Cerebellar cortex (tissue), 1 donor: ENCODE data around the gene EVI2B.
"Not testable (repeated sequence)": the region's sequence is repeated elsewhere in the genome, so short reads cannot be mapped to it uniquely, and the experiment has no call there.

Source experiments
- DNase-seq: peaks from one replicate; pipeline ENCODE4 v3.0.0-alpha.2; 2015; ENCODE audit warnings: low spot score

The EVI2B gene

DNA sequence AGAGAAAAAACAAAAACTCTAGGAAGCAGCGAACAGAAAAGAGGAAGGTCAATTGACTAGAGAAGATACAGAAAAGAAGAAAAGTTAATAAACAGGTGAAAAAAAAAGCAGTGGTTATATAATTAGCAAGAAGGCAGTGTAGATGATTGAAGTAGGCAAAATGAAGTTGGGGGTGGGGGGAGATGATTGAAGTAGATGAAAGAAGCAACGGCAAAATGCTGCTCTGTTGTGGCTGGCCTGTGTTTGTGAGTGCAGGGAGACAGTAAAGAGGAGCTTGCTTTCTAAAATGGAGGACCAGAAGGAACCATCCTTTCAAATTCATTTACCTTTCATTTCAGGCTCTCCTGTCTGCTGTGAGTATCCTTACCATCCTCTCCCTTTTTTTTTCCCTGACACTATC, 3.6 kb downstream of the EVI2B start:
- DNase-seq, result no peak

DNA sequence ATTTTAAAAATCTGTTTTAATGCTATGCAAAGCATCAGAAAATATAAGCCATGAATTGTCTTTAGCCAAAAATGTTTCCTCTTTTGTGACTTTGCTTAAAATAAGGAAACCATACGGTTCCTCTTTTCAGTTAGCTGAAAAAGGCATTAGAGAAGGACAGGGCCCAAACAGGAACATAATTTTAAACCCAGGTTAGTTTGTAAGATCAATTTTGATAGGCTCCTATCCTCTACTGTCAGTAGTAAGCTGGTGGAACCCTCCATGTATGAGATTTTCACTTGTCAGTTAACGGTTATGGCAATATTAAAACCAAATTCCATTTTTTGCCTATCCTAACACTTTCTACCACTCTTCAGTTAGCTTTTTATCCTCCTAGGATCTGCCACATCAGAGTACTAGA, 4.3 kb downstream of the EVI2B start:
- DNase-seq, result no peak

DNA sequence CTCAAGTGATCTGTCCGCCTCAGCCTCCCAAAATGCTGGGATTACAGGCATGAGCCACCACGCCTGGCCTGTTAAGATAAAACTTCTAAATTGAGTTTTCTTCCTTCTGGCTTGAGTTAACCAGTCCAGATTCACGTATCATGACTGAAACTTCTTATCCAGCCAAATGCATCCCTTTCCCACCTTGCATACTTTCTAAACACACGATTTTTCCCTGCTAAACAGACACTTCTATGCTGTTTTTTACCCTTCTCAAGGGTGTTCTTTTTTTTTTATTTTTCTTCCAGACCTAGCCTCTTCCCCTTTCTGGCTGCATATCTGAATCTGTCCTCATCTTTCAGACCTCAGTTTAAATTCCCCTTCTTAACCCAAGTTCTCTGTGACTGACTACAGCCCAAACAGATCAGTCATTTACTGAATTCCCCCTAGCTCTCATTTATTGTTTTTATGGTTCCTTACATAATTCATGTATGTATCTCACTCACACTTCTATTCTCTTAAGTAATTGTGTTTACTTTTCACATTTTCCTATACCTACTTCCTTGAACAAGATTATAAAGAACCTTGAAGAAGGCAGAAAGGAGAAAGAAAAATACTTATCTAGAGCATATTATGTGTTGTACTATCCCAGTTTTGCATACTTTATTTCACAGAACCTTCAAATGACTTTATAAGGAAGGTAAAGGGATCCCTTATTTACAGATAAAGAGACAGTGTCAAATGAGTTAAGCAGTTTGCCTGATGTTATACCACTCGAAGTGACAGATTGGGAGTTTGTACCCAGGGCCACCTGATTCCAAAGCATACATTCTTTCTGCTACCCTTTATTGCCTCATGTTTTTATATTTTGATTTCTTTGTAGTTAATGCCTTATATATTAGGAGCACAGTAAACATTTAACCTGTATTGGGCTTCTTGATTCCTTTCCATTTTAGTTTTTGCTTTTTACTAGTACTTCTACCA, 5.2 kb downstream of the EVI2B start:
- DNase-seq, result no peak

GRCh38 chr17:31307640-31308039, 6.2 kb downstream of the EVI2B start:
- DNase-seq, result no peak

DNA sequence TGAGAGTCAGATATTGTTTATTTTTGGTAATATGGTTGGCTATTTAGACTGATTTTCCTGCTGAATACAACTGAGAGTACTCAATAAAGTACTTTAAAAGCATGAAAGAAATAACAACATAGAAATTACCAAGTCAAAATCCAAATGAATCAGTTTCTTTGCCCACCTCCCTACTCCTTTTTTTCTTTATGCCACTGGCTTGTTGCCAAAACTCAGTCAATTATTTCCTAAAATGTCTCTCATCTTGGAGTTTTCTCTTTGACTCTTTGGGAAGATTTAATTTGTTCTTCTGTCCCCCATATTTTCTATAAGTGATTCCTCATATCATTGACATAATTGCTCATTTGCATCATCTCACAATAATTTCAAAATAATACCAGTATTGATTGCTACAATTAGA, 14.2 kb downstream of the EVI2B start:
- no peak for DNase-seq

- peak; percentile 85 for DNase-seq
These were observed 16.8 kb downstream of the EVI2B start, which contains the start of gene OMG for GRCh38 chr17:31297090-31297489. Gene OMG, minus strand, starts transcription at chr17:31297239. Its CDS starts 908 bp downstream, at chr17:31296331.

DNA sequence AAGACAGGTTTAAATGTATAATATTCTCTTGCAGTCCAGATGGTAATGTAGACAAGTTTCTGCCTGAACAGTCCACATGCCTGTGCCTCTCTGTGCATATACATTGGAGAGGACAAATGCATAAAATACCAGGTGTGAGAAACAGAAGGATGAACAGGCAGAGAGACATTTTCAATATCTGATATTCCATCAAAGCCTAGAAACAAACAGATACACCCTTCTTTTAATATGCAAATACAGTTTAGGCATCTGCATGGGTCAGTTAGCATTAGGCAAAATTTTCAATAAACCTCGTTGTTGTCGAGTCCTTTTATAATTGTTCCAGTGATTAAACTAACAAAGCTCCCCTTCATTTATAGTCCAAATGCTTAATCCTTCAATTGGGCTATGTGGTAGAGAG, 17.7 kb downstream of the EVI2B start:
- DNase-seq, result peak; percentile 46

GRCh38 chr17:31295489-31295871, 18.4 kb downstream of the EVI2B start:
- peak; percentile 19 for DNase-seq

DNA sequence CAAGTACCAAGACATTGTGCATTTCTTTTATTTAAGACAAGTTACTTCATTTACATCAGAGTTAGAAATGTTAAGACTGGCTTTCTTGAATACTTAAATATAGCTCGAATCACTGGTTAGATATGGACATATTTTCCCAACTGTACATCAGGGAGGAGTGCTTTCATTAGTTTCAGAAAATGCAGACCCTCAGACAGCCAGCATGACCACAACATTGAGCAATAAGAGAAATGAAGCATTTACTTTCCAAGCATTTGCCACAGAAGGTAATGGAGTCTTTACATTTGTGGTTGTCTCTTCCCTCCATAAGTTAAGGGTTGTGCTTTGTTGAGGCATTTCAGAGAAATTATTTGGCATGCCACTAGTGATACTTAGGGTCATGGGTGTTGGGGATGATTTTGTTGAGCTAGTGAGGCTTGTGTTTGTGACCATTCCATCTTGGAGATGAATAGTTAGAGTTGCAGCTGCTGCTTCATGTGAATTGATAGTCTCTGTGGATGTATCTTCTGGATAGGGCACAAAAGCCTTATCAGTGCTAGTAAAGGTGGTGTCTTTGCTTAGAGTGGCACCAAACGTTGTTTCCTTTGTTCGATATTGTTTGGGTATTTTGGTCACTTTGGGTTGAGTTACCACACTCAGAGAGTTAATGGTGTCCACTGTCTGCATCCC, 18.9 kb downstream of the EVI2B start:
- no peak for DNase-seq

- peak; percentile 24 for DNase-seq
These were observed 19.6 kb downstream of the EVI2B start for GRCh38 chr17:31294231-31294630.

- DNase-seq, result no peak
These were observed 20.3 kb downstream of the EVI2B start for GRCh38 chr17:31293581-31293980.

DNA sequence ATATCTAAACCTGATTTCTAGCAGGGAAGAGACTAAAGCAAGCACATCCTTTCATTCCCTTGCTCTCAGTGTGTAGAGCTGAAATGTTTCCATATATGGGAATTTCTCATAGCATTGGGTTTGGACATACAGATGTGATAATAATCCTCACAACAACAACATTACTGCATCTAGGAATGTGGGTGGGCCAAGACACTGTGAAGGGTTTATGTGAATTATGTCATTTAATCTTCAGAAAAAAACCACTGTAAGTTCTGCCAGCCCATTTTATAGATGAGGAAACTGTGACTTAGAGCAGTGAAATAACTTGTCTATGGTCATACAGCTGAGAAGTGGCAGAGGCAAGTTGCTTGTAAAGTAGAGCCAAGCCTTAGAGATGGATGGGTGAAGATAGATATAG, 22.0 kb downstream of the EVI2B start:
- no peak for DNase-seq

- no peak for DNase-seq
These were observed 24.1 kb downstream of the EVI2B start for GRCh38 chr17:31289790-31290189.

DNA sequence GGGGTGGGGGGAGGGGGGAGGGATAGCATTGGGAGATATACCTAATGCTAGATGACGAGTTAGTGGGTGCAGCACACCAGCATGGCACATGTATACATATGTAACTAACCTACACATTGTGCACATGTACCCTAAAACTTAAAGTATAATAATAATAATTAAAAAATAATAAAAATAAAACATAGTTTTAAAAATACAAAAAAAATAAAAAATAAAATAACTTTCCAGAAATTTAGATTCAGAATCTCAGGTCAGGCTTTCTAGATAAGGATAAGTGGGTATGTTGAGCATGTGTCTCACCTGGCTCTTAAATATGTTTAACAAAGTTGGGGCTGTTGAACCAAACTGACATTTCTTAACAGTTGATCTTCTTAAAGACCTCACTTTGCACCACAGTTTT, 25.9 kb downstream of the EVI2B start:
- not testable (repeated sequence) for DNase-seq

GRCh38 chr17:31286587-31286986, 27.3 kb downstream of the EVI2B start:
- no peak for DNase-seq

DNA sequence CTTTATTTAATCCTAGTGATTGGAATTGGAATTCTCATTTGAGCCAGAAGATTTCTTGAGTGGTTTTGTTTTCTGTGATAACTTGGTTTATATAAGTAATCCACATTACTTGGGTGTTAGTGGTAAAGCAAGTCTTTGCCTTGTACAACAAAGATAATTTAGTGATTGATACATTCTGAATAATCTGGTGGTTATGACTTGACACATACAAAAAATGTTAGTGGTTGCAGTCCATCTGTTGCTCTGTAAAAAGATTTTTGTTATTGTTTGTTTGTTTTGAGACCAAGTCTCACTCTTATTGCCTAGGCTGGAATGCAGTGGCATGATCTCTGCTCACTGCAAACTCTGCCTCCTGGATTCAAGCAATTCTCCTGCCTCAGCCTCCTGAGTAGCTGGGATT, 30.0 kb downstream of the EVI2B start:
- DNase-seq, result no peak

DNA sequence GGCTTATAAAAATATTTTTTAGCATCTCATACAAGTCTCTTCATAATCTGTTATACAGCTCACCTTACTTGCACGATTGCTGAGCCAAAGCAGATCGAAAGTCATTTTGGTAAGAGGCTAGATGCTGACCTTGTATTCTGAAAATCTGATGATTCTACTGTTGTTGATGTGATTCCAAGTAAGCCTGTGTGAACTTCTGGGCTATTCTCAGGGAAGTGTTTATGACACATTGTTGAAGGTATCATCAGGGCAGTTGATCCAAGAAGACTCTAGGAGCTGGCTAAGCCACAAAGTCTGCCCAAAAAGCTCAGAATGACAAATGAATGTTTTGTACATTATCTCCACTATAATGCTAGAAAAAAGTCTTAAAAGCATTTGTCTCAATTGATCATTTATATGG, 32.8 kb downstream of the EVI2B start:
- DNase-seq, result no peak

DNA sequence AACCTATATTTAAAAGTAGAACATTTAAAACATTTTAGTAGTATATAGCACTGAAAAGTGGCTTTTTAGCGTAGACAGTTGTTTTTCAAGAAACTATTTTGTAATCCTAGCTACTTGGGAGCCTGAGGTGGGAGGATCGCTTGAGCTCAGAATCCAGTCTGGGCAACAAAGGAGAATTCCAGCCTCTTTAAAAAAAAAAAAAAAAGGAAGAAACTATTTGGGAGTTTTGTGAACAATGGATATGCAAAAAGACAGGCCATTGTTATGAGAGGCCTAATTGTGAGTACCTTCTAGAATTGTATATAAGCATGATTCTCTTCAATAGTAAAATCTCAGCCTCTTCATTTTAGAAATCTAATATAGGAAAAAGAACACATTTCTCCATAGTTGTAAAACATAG, 34.5 kb downstream of the EVI2B start:
- DNase-seq, result no peak

DNA sequence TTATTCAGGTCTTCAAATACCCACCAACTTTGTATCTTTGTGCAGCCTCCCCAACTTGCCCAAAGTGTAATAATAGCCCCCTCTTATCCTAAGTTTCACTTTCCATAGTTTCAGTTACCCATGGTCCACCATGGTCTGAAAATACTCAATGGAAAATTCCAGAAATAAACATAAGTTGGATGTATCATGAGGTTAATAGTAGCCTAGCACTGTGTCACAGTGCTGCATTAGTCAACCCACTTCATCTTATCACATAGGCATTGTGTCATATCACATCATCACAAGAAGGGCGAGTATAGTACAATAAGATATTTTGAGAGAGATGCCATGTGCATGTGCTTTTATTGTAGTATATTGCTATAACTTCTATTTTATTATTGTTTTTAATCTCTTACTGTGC, 38.7 kb downstream of the EVI2B start:
- no peak for DNase-seq

DNA sequence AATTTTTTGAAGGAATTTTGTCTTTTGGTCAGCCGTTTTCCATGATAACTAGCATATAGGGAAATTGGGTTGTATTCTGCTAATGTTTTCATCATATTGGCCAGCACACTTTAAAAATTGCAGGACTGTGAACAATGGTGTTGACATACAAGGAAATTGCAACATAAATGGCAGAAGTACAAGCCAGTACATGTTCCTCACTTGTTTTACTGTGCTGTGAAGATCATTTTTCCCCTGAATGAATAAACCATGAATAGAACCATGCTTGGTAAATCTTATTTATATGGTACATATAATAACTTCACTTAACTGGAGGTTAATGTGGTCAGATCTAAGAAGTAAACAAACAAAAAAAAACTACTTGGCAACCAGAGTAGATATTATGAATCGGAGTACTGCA, 39.6 kb downstream of the EVI2B start:
- DNase-seq, result no peak

DNA sequence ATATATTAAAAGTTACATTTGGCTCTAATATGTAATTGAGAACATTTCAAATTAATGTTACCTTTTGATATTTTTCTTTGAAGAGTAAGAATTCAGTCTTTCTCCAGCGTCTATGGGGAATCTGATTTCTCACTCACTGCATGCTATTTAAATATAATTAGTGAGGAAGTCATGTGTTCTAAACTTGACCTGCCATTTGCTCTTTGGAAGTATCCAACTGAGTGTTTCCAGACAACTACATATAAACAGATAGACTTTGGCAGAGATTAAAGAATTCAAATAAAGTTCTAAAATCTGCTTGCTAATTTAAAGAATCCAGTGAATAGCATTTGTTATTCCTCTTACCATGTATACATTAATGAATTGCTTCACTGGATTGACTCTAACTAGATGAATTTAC, 40.3 kb downstream of the EVI2B start:
- no peak for DNase-seq

GRCh38 chr17:31272803-31273202, 41.1 kb downstream of the EVI2B start:
- no peak for DNase-seq

GRCh38 chr17:31272236-31272635, 41.6 kb downstream of the EVI2B start:
- DNase-seq, result no peak
